Activated CD4-positive, alpha-beta T cell treated with anti-CD3 and anti-CD28 coated beads for 36 hours (primary cell): ENCODE data around the gene PPP4R2. TPM values are rescaled to one million over a fixed set of nuclear protein-coding genes. Genes with fewer than 3 reads are reported as not detected.
A peak's percentile ranks its signal among the peaks of the same experiment; 100 is the strongest.

ENCODE experiments used
- ATAC-seq: fragments of 200-7000 bp; cut with Tn5 transposase; one replicate; pipeline ENCODE4 v1.10.0; 2021; ENCODE audit warnings: mild to moderate bottlenecking, moderate library complexity
- CTCF ChIA-PET: fragments of 350-600 bp; sonication (Branson Sonifier 250); formaldehyde crosslinking; loops from one replicate; lab custom pipeline; 2021; ENCODE audit warnings: antibody characterized with exemption; lab: Charles Lee
- POLR2A ChIA-PET: fragments of 350-600 bp; sonication (Branson Sonifier 250); formaldehyde crosslinking; loops from one replicate; lab custom pipeline; 2021; ENCODE audit warnings: antibody characterized with exemption, inconsistent platforms; lab: Charles Lee
- DNase-seq: peaks from one replicate; pipeline ENCODE4 v3.0.0-alpha.2; 2020
- H3K27ac Mint-ChIP-seq: one replicate; pipeline ENCODE4 v1.8.0; 2021; ENCODE audit warnings: mixed read lengths
- H3K27me3 Mint-ChIP-seq: one replicate; pipeline ENCODE4 v1.8.0; 2021; ENCODE audit warnings: mixed read lengths
- H3K36me3 Mint-ChIP-seq: one replicate; pipeline ENCODE4 v1.8.0; 2021; ENCODE audit warnings: low read depth, mixed read lengths
- H3K4me1 Mint-ChIP-seq: one replicate; pipeline ENCODE4 v1.8.0; 2021; ENCODE audit warnings: mixed read lengths
- H3K4me3 Mint-ChIP-seq: one replicate; pipeline ENCODE4 v1.8.0; 2021; ENCODE audit warnings: mild to moderate bottlenecking, moderate library complexity, mixed read lengths
- H3K9me3 Mint-ChIP-seq: one replicate; pipeline ENCODE4 v1.8.0; 2021; ENCODE audit warnings: low read depth, mixed read lengths
- intact Hi-C, 2 experiments: fragments of 100-400 bp; cut with DNase I in 1 of 2; cut with micrococcal nuclease in 1 of 2; formaldehyde crosslinking; loops; one replicate each; pipeline versions ENCODE4 v1.14.2 to v1.15.1; 2022 to 2024; cut with DNase I, micrococcal nuclease
- total RNA-seq, 2 experiments: library from RNA; stranded (reverse); gene quantifications; one replicate each; pipeline ENCODE4 v1.2.3, GENCODE V29; 2021

PPP4R2 gene
- 10 to 100 TPM; 75.1 to 91.5 TPM for total RNA-seq

GRCh38 chr3:72996473-72997333, at the start of gene PPP4R2:
PPP4R2 (plus strand) TSS chr3:72996811; CDS start chr3:72997038, 227 bp downstream.
- intact Hi-C loops = loop anchor here (1.0 to 10.0 kb wide), 8 partner anchors 19 to 1272 kb away; partner anchors contain the start of genes SHQ1 (in 2 of the 2) and EIF4E3 (in 1 of the 2)
- peak within 1 kb of the TSS; percentile 93 for H3K27ac Mint-ChIP-seq
- ATAC-seq (peak; percentile 88), DNase-seq (peak; percentile 94)
- H3K36me3 Mint-ChIP-seq = peaks cover 37% of the 10 kb centered on the region
- H3K9me3 Mint-ChIP-seq = no peaks in the 10 kb centered on the region
- H3K4me3 Mint-ChIP-seq = peak within 1 kb of the TSS; percentile 85
- POLR2A ChIA-PET = interaction anchor here (0.6 kb wide), 1 partner anchor 144 kb away, joined by 3 read pairs; no protein-coding TSS in a partner anchor
- CTCF ChIA-PET = interaction anchor here (0.7 to 5.9 kb wide), 4 partner anchors 9 to 568 kb away, joined by 3 to 29 read pairs (median 3); no protein-coding TSS in a partner anchor
- H3K27me3 Mint-ChIP-seq = no peaks in the 10 kb centered on the region
- peaks cover 35% of the 10 kb centered on the region for H3K4me1 Mint-ChIP-seq

GRCh38 chr3:72947715-72948490, 48.7 kb upstream of the PPP4R2 start:
- peaks cover 20% of the 10 kb centered on the region for H3K4me1 Mint-ChIP-seq
- H3K27me3 Mint-ChIP-seq = no peaks in the 10 kb centered on the region
- no peak overlapping the region for H3K27ac Mint-ChIP-seq
- ChIA-PET POLR2A (no interaction called here), CTCF (interaction anchor here (1.4 to 10.8 kb wide), 2 partner anchors 9 to 108 kb away, joined by 5 to 163 read pairs; no protein-coding TSS in a partner anchor)
- no peaks in the 10 kb centered on the region for H3K36me3 Mint-ChIP-seq
- intact Hi-C loops = no loop called here
- DNase-seq (no peak), ATAC-seq (no peak)
- no peak overlapping the region for H3K4me3 Mint-ChIP-seq
- no peaks in the 10 kb centered on the region for H3K9me3 Mint-ChIP-seq

GRCh38 chr3:72949016-72949415, 47.6 kb upstream of the PPP4R2 start:
- CTCF ChIA-PET = interaction anchor here (0.9 kb wide), 1 partner anchor 107 kb away, joined by 5 read pairs; no protein-coding TSS in a partner anchor
- Mint-ChIP-seq H3K4me1 (peaks cover 20% of the 10 kb centered on the region), H3K9me3 (no peaks in the 10 kb centered on the region), H3K27me3 (no peaks in the 10 kb centered on the region), H3K27ac (no peak overlapping the region), H3K36me3 (no peaks in the 10 kb centered on the region), H3K4me3 (no peak overlapping the region)
- POLR2A ChIA-PET = no interaction called here
- intact Hi-C loops = no loop called here
- DNase-seq (no peak), ATAC-seq (no peak)

- ChIA-PET POLR2A (no interaction called here), CTCF (interaction anchor here (1.0 kb wide), 3 partner anchors 60 to 106 kb away, joined by 3 to 5 read pairs (median 3); no protein-coding TSS in a partner anchor)
- ATAC-seq = no peak
- H3K4me3 Mint-ChIP-seq = no peak overlapping the region
- peaks cover 18% of the 10 kb centered on the region for H3K4me1 Mint-ChIP-seq
- no peak overlapping the region for H3K27ac Mint-ChIP-seq
- intact Hi-C loops = loop anchor here in 1 of 2 experiments (2.0 kb wide), 1 partner anchor 26 kb away; no protein-coding TSS in a partner anchor
- no peaks in the 10 kb centered on the region for H3K36me3 Mint-ChIP-seq
- DNase-seq = no peak
- no peaks in the 10 kb centered on the region for H3K9me3 Mint-ChIP-seq
- no peaks in the 10 kb centered on the region for H3K27me3 Mint-ChIP-seq
These were observed 46.2 kb upstream of the PPP4R2 start for GRCh38 chr3:72950372-72950771.

GRCh38 chr3:72950801-72951200, 45.8 kb upstream of the PPP4R2 start:
- ATAC-seq (no peak), DNase-seq (no peak)
- Mint-ChIP-seq H3K27me3 (no peaks in the 10 kb centered on the region), H3K4me3 (no peak overlapping the region), H3K9me3 (no peaks in the 10 kb centered on the region), H3K36me3 (no peaks in the 10 kb centered on the region), H3K27ac (no peak overlapping the region), H3K4me1 (peaks cover 14% of the 10 kb centered on the region)
- CTCF ChIA-PET = interaction anchor here (1.0 kb wide), 3 partner anchors 60 to 105 kb away, joined by 3 to 5 read pairs (median 3); no protein-coding TSS in a partner anchor
- POLR2A ChIA-PET = no interaction called here
- intact Hi-C loops = loop anchor here in 1 of 2 experiments (2.0 kb wide), 1 partner anchor 26 kb away; no protein-coding TSS in a partner anchor

GRCh38 chr3:72951259-72951722, 45.3 kb upstream of the PPP4R2 start:
- Mint-ChIP-seq H3K4me3 (no peak overlapping the region), H3K36me3 (no peaks in the 10 kb centered on the region), H3K27ac (no peak overlapping the region), H3K4me1 (peaks cover 14% of the 10 kb centered on the region), H3K9me3 (no peaks in the 10 kb centered on the region), H3K27me3 (no peaks in the 10 kb centered on the region)
- intact Hi-C loops = loop anchor here in 1 of 2 experiments (2.0 kb wide), 1 partner anchor 26 kb away; no protein-coding TSS in a partner anchor
- ATAC-seq = peak; percentile 86
- ChIA-PET CTCF (interaction anchor here (0.6 to 0.9 kb wide), 2 partner anchors 135 to 602 kb away, joined by 3 to 6 read pairs; no protein-coding TSS in a partner anchor), POLR2A (no interaction called here)
- DNase-seq = no peak

GRCh38 chr3:72953325-72953956, 43.2 kb upstream of the PPP4R2 start:
- Mint-ChIP-seq H3K27ac (no peak overlapping the region), H3K27me3 (no peaks in the 10 kb centered on the region), H3K36me3 (no peaks in the 10 kb centered on the region), H3K9me3 (no peaks in the 10 kb centered on the region), H3K4me1 (peaks cover 14% of the 10 kb centered on the region), H3K4me3 (no peak overlapping the region)
- ATAC-seq (no peak), DNase-seq (no peak)
- POLR2A ChIA-PET = no interaction called here
- intact Hi-C loops = no loop called here
- CTCF ChIA-PET = interaction anchor here (0.6 to 1.3 kb wide), 3 partner anchors 14 to 103 kb away, joined by 3 to 4 read pairs (median 3); no protein-coding TSS in a partner anchor

GRCh38 chr3:72957297-72957696, 39.3 kb upstream of the PPP4R2 start:
- intact Hi-C loops = no loop called here
- Mint-ChIP-seq H3K27me3 (no peaks in the 10 kb centered on the region), H3K4me1 (peaks cover 21% of the 10 kb centered on the region), H3K9me3 (no peaks in the 10 kb centered on the region), H3K4me3 (no peak overlapping the region), H3K36me3 (no peaks in the 10 kb centered on the region), H3K27ac (no peak overlapping the region)
- ChIA-PET CTCF (interaction anchor here (0.5 to 0.6 kb wide), 2 partner anchors 69 to 99 kb away, joined by 3 to 4 read pairs; no protein-coding TSS in a partner anchor), POLR2A (no interaction called here)
- no peak for DNase-seq
- ATAC-seq = no peak

- Mint-ChIP-seq H3K9me3 (no peaks in the 10 kb centered on the region), H3K4me3 (no peak overlapping the region), H3K27me3 (no peaks in the 10 kb centered on the region), H3K36me3 (no peaks in the 10 kb centered on the region), H3K4me1 (peaks cover 24% of the 10 kb centered on the region), H3K27ac (no peak overlapping the region)
- ChIA-PET CTCF (no interaction called here), POLR2A (no interaction called here)
- intact Hi-C loops = no loop called here
- ATAC-seq = no peak
- DNase-seq = no peak
These were observed 37.3 kb upstream of the PPP4R2 start for GRCh38 chr3:72959336-72959735.

- H3K27me3 Mint-ChIP-seq = no peaks in the 10 kb centered on the region
- H3K9me3 Mint-ChIP-seq = no peaks in the 10 kb centered on the region
- CTCF ChIA-PET = interaction anchor here (1.2 kb wide), 1 partner anchor 96 kb away, joined by 4 read pairs; no protein-coding TSS in a partner anchor
- peaks cover 35% of the 10 kb centered on the region for H3K4me1 Mint-ChIP-seq
- intact Hi-C loops = no loop called here
- H3K36me3 Mint-ChIP-seq = no peaks in the 10 kb centered on the region
- H3K4me3 Mint-ChIP-seq = no peak overlapping the region
- peak overlapping the region; percentile 52 for H3K27ac Mint-ChIP-seq
- ATAC-seq (peak; percentile 51), DNase-seq (peak; percentile 38)
- POLR2A ChIA-PET = no interaction called here
These were observed 35.6 kb upstream of the PPP4R2 start for GRCh38 chr3:72960812-72961518.
